Chondrocyte (in vitro differentiated cells): ENCODE measurements around the gene ALDH9A1. TPM values are rescaled to one million over a fixed set of nuclear protein-coding genes. Genes with fewer than 3 reads are reported as not detected.

Experiments
- DNase-seq: peaks from one replicate; pipeline ENCODE4 v3.0.0; 2021; ENCODE audit warnings: mixed read lengths, low spot score
- H3K27ac Mint-ChIP-seq: one replicate; pipeline ENCODE4 v1.8.0; 2021; ENCODE audit warnings: mild to moderate bottlenecking, moderate library complexity, mixed read lengths; ENCODE audit not compliant: unreplicated experiment
- H3K27me3 Mint-ChIP-seq: 2 replicates; pipeline ENCODE4 v1.8.0; 2021; ENCODE audit warnings: low read depth, mixed read lengths
- H3K36me3 Mint-ChIP-seq: 2 replicates; pipeline ENCODE4 v1.8.0; 2021; ENCODE audit warnings: low read depth, mixed read lengths
- H3K4me1 Mint-ChIP-seq: 2 replicates; pipeline ENCODE4 v1.8.0; 2021; ENCODE audit warnings: low read depth, mild to moderate bottlenecking, mixed read lengths
- H3K4me3 Mint-ChIP-seq: one replicate; pipeline ENCODE4 v1.8.0; 2021; ENCODE audit warnings: mild to moderate bottlenecking, moderate library complexity, mixed read lengths; ENCODE audit not compliant: unreplicated experiment
- H3K9me3 Mint-ChIP-seq: 2 replicates; pipeline ENCODE4 v1.8.0; 2021; ENCODE audit warnings: low read depth, mixed read lengths
- total RNA-seq: library from RNA; stranded (reverse); gene quantifications from 3 replicates; pipeline ENCODE4 v1.2.1, GENCODE V29; 2021
- TF ChIP-seq, protein P1 (sequence below): fragments of 200-600 bp; sonication (generic); IDR thresholded peaks from 2 replicates; pipeline ENCODE4 v1.5.0; 2021; ENCODE audit warnings: antibody characterized with exemption, mild to moderate bottlenecking, moderate library complexity

Gene ALDH9A1
- total RNA-seq, 1 donor from 2014 or later: 34.6 TPM

DNA sequence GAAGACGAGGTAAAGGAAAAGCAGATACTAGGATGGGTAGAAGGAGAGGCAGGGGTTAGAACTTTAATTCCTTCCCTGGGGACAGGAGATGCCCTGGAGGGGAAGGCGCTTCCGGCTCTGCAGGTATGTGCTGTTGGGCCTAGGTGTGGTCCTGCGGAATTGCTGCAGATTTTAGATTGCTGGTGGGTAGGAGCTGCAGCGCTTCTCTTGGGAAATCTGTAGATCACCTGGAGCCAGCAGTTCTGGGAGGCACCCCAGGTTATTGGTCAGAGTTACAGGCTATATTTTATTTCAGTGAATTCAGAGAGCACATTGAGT is 66.3 kb downstream of the ALDH9A1 start:
- Mint-ChIP-seq H3K9me3 (no peaks in the 10 kb centered on the region), H3K36me3 (peaks cover 3% of the 10 kb centered on the region), H3K4me1 (peaks cover 37% of the 10 kb centered on the region), H3K4me3 (no peak overlapping the region), H3K27ac (no peak overlapping the region), H3K27me3 (no peaks in the 10 kb centered on the region)
- DNase-seq: no peak
- TF ChIP-seq, protein P1, sequence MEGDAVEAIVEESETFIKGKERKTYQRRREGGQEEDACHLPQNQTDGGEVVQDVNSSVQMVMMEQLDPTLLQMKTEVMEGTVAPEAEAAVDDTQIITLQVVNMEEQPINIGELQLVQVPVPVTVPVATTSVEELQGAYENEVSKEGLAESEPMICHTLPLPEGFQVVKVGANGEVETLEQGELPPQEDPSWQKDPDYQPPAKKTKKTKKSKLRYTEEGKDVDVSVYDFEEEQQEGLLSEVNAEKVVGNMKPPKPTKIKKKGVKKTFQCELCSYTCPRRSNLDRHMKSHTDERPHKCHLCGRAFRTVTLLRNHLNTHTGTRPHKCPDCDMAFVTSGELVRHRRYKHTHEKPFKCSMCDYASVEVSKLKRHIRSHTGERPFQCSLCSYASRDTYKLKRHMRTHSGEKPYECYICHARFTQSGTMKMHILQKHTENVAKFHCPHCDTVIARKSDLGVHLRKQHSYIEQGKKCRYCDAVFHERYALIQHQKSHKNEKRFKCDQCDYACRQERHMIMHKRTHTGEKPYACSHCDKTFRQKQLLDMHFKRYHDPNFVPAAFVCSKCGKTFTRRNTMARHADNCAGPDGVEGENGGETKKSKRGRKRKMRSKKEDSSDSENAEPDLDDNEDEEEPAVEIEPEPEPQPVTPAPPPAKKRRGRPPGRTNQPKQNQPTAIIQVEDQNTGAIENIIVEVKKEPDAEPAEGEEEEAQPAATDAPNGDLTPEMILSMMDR: no peak

DNA sequence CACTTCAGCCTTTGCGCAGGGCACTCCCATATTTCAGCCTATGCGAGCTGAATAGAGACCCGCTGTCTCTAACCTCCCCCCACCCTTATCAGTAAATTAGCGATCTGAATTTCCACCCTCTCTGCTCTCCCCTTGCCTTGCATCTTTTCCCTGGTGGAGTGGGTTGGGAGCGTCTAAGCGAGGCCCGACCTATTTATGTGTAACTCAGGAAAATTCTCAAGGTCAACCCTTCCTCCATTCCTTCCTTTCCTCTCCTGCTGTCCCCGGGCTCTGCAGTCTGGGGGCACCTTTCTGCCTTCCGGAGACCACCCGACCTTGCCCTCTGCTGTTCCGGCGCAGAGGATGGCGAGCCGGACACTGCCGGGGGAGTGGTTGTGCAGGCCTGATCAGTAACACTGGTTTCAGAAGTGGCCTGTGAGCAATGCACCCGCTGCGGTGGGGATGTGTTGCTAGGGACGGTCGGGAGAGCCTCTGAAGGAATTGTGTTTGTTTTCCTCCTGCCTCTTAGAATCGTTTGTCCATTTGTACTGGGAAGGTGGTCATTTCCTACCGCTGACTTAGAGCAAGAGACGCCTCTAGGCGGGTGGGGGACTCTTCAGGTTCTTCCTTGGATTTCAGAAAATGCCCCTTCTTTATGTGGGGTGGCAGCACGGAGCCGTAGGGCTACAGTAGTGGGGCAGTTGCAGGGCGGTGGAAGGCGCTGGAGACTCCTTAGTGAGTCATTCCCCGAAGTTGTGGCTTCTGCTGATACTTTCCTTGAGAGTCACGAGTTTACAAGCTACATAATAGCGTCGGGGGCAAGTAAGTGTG is 66.8 kb downstream of the ALDH9A1 start:
- no peak for DNase-seq
- no peak overlapping the region for H3K4me3 Mint-ChIP-seq
- peaks cover 32% of the 10 kb centered on the region for H3K4me1 Mint-ChIP-seq
- H3K9me3 Mint-ChIP-seq: no peaks in the 10 kb centered on the region
- TF ChIP-seq, protein P1: peak; percentile 49
- no peaks in the 10 kb centered on the region for H3K27me3 Mint-ChIP-seq
- H3K27ac Mint-ChIP-seq: no peak overlapping the region
- no peaks in the 10 kb centered on the region for H3K36me3 Mint-ChIP-seq

DNA sequence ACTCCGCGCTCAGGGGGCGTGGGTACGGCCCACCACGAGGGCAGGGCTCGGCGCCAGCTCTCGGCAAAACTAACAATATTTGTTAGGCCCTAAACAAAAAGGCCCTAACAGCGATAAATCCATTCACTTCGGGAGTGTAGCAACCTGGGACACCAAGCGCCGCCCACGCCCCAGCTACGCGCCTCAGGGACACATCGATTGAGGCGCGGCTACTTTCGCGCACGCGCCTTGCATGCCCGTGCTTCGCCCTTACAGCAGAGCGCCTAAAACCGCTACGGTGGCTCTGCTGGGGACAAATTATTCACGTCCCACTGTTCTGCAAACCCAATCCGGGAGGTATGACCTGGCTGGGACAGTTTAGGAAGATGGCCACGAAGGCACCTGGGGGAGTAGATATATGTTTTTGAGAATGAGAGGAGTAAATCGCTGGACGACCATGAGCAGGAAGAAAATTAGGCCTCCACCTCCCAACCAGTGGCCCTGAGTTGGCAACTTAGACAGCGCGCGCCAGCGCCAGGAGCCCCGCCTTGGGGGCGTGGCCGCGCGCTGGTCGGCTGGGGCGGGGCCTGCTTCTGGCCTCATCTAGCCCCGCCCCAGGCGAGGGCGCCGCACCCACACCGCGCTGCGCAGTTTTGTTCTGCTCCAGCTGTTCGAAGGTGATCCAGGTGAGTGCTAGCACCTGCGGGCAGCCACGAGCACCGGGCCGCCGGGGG is 67.6 kb downstream of the ALDH9A1 start, which contains the start of gene MGST3:
Gene MGST3, plus strand, starts transcription at position 606 of the 713 bp plus-strand sequence. CDS start 18,614 bp downstream, outside the sequence.
- no peaks in the 10 kb centered on the region for H3K27me3 Mint-ChIP-seq
- peak; percentile 96 for DNase-seq
- no peak within 1 kb of the TSS for H3K4me3 Mint-ChIP-seq
- TF ChIP-seq, protein P1: no peak
- no peaks in the 10 kb centered on the region for H3K9me3 Mint-ChIP-seq
- H3K27ac Mint-ChIP-seq: no peak within 1 kb of the TSS
- H3K36me3 Mint-ChIP-seq: no peaks in the 10 kb centered on the region
- peaks cover 32% of the 10 kb centered on the region for H3K4me1 Mint-ChIP-seq

DNA sequence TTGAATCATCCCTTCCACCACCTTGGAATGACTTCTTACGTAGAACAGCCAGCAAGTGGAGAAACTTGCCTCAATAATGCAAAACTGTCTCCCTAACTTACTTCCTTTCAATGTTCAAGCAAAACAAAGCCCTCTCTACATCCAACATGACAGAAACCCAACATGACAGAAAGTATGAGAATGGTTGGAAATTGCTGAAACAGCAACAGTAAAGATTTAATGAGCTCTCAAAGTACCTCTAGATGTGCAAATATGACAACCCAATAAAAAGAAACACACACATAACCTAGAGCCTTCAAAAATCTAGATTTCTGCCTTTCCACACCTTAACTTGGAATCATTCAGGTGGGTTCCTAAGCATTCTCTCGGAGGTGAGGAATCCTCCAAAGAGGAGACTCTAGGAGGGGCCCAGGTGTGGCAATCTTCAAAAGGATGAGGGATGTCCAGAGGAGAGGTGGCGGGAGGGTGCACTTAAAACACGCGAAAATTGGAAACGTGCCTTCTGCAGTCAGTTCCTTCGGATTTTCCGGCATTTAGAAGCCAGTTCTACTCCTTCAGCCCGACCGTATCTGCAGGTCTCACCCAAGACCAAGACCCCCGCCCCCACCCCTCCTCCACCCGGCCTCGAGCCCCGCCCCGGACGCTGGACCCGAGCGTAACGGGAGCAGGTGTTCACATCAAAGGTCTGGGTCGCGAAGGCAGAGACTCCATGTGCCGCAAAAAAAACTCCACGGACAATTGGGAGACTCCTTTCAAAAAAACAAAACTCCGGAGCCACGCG is 68.3 kb downstream of the ALDH9A1 start:
- no peaks in the 10 kb centered on the region for H3K9me3 Mint-ChIP-seq
- H3K36me3 Mint-ChIP-seq: no peaks in the 10 kb centered on the region
- H3K4me1 Mint-ChIP-seq: peaks cover 27% of the 10 kb centered on the region
- no peak for DNase-seq
- no peaks in the 10 kb centered on the region for H3K27me3 Mint-ChIP-seq
- TF ChIP-seq, protein P1: no peak
- H3K4me3 Mint-ChIP-seq: no peak overlapping the region
- H3K27ac Mint-ChIP-seq: no peak overlapping the region

DNA sequence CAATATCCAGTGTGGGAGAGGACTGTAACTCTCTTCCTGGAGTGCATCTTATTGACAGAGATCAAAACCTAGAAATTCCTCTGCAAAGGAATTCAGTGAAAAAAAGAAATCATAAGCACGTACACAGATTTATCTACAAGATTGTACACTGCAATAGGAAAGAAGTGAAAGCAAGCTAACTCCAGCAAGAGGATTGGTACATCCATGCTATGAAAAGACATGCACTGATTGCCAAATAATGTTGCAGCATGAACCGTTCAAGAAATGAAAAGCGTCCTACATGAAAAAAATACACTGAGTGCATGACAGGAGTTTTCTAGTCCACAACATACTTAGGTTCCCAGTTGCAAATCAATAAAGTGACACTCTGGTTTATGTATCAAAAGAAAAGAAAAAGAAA is 69.2 kb downstream of the ALDH9A1 start:
- H3K27ac Mint-ChIP-seq: no peak overlapping the region
- DNase-seq: no peak
- peaks cover 5% of the 10 kb centered on the region for H3K27me3 Mint-ChIP-seq
- H3K4me3 Mint-ChIP-seq: no peak overlapping the region
- H3K36me3 Mint-ChIP-seq: no peaks in the 10 kb centered on the region
- TF ChIP-seq, protein P1: no peak
- H3K4me1 Mint-ChIP-seq: peaks cover 20% of the 10 kb centered on the region
- no peaks in the 10 kb centered on the region for H3K9me3 Mint-ChIP-seq
